Left ventricle myocardium inferior (tissue), 1 donor: Measurements from ENCODE around the gene YPEL4. TPM values are rescaled to one million over a fixed set of nuclear protein-coding genes. Genes with fewer than 3 reads are reported as not detected.

Experiments used
- DNase-seq: peaks from one replicate; pipeline ENCODE4 v3.0.0-alpha.2; 2020
- H3K27ac ChIP-seq: fragments of 200-600 bp; replicated peaks from 2 replicates; pipeline ENCODE4 v1.8.0; 2021
- H3K27me3 ChIP-seq: fragments of 200-600 bp; 2 replicates; pipeline ENCODE4 v1.8.0; 2021; ENCODE audit warnings: low read depth
- H3K36me3 ChIP-seq: fragments of 200-600 bp; 2 replicates; pipeline ENCODE4 v1.8.0; 2021
- H3K4me1 ChIP-seq: fragments of 200-600 bp; 2 replicates; pipeline ENCODE4 v1.8.0; 2021
- H3K4me3 ChIP-seq: fragments of 200-600 bp; 2 replicates; pipeline ENCODE4 v1.8.0; 2021; ENCODE audit warnings: mild to moderate bottlenecking, moderate library complexity
- H3K9me3 ChIP-seq: fragments of 200-600 bp; replicated peaks from 2 replicates; pipeline ENCODE4 v1.8.0; 2021
- intact Hi-C: fragments of 100-400 bp; cut with micrococcal nuclease; formaldehyde crosslinking; loops from one replicate; pipeline ENCODE4 v1.11.0; 2022
- microRNA-seq: library from miRNA; unstranded; fragments of <30 nt; microRNA quantifications from one replicate; pipeline ENCODE4 v1.2.0, GENCODE V29; 2020
- total RNA-seq: library from RNA; stranded (reverse); fragmentation: NEBNext Ultra II Directional; extraction: Animal tissue kit (Norgen Biotek cat#: 25700); gene quantifications from one replicate; pipeline ENCODE4 v1.2.1, GENCODE V29; 2021
- TF ChIP-seq, protein P1 (sequence below): fragments of 200-600 bp; IDR thresholded peaks from 2 replicates; pipeline ENCODE4 v1.8.0; 2021; ENCODE audit warnings: antibody characterized with exemption, mild to moderate bottlenecking, borderline replicate concordance
- donor health status: DM: no; HTN: yes; CAD: no; lungs with severe emphysema.

The YPEL4 gene
- total RNA-seq, 1 donor from 2014 or later, result 0.55 TPM

DNA sequence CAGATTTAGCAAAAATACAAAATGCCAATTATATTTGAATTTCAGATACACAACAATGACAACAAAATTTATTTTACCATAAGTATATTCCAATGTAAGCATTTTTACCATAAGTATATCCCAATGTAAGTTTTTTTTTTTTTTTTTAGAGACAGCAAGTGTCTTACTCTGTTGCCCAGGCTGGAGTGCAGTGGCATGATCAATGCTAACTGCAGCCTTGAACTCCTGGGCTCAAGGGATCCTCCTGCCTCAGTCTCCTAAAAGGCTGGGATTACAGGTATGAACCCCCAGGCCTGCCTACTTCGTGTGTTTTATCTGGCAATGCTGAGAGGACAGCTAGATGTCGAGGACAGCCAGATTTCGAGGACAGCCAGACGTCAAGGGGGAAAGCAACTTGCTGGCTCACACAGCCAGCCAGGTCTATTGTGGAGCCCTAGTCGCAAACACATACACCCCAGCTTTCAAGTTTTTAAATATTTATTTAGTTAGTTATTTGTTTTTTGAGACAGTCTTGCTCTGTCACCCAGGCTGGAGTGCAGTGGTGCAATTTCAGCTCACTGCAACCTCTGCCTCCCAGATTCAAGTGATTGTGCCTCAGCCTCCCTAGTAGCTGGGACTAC is 53.3 kb downstream of the YPEL4 start:
- Histone ChIP-seq H3K4me1 (peaks cover 27% of the 10 kb centered on the region), H3K4me3 (no peak overlapping the region), H3K27ac (peak overlapping the region; percentile 93), H3K9me3 (no peaks in the 10 kb centered on the region), H3K36me3 (peaks cover 6% of the 10 kb centered on the region), H3K27me3 (peaks cover 31% of the 10 kb centered on the region)
- no peak for DNase-seq
- intact Hi-C loops, result no loop called here
- TF ChIP-seq, protein P1, sequence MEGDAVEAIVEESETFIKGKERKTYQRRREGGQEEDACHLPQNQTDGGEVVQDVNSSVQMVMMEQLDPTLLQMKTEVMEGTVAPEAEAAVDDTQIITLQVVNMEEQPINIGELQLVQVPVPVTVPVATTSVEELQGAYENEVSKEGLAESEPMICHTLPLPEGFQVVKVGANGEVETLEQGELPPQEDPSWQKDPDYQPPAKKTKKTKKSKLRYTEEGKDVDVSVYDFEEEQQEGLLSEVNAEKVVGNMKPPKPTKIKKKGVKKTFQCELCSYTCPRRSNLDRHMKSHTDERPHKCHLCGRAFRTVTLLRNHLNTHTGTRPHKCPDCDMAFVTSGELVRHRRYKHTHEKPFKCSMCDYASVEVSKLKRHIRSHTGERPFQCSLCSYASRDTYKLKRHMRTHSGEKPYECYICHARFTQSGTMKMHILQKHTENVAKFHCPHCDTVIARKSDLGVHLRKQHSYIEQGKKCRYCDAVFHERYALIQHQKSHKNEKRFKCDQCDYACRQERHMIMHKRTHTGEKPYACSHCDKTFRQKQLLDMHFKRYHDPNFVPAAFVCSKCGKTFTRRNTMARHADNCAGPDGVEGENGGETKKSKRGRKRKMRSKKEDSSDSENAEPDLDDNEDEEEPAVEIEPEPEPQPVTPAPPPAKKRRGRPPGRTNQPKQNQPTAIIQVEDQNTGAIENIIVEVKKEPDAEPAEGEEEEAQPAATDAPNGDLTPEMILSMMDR, result no peak

Small RNA genes lying within 50 kb of the gene (microRNA-seq; reads per million reads assigned to microRNA genes)
- gene MIR130A, result 6,565 reads per million, percentile 93 among the genes with 10 or more reads in this experiment

Other genes starting within 250 kb of the YPEL4 start
- 21.0 TPM for gene SLC43A3, start 222.8 kb downstream of the YPEL4 start, total RNA-seq
- 1.3 TPM for gene RTN4RL2, start 189.4 kb downstream of the YPEL4 start, total RNA-seq
- 4.3 TPM for gene SLC43A1, start 134.2 kb downstream of the YPEL4 start, total RNA-seq
- 61.0 TPM for gene TIMM10, start 119.2 kb downstream of the YPEL4 start, total RNA-seq
- not detected for gene SMTNL1, start 112.3 kb downstream of the YPEL4 start, total RNA-seq
- 19.0 TPM for gene UBE2L6, start 82.2 kb downstream of the YPEL4 start, total RNA-seq
- 94.6 TPM for gene SERPING1, start 52.2 kb downstream of the YPEL4 start, total RNA-seq
- 6.0 TPM for gene CLP1, start 7.8 kb upstream of the YPEL4 start, total RNA-seq
- gene ZDHHC5, start 18.2 kb upstream of the YPEL4 start, total RNA-seq, result 45.8 TPM
- gene MED19, start 62.3 kb upstream of the YPEL4 start, total RNA-seq, result 9.4 TPM
- 64.3 TPM for gene TMX2, start 62.7 kb upstream of the YPEL4 start, total RNA-seq
- 78.8 TPM for gene SELENOH, start 91.6 kb upstream of the YPEL4 start, total RNA-seq
- not detected for gene BTBD18, start 101.9 kb upstream of the YPEL4 start, total RNA-seq
- gene CTNND1, start 111.9 kb upstream of the YPEL4 start, total RNA-seq, result 58.9 TPM